Cardiac fibroblast (primary cell): ENCODE measurements around the gene PLEKHF1.

Experiments used
- DNase-seq, 2 donors: peaks; one replicate each; pipeline versions ENCODE4 v3.0.0 to v3.0.0-alpha.2; 2010; ENCODE audit warnings: low read depth in 2 of 2
- H3K4me3 ChIP-seq, 2 donors: replicated peaks in 1 of 2; 1 replicate in 1 of 2; 2 replicates in 1 of 2; pipeline ENCODE4 v1.5.1; 2011; ENCODE audit warnings: low read depth in 2 of 2, low read length in 2 of 2, mild to moderate bottlenecking in 2 of 2, moderate library complexity in 1 of 2
- CTCF ChIP-seq: IDR thresholded peaks from one replicate; pipeline ENCODE4 v1.5.1; 2011; ENCODE audit warnings: low read depth, mild to moderate bottlenecking, low read length, inconsistent platforms

The PLEKHF1 gene

GRCh38 chr19:29665215-29665825 lies at the start of gene PLEKHF1:
Gene PLEKHF1 (plus strand): TSS chr19:29665461. CDS start chr19:29673840, 8,379 bp downstream.
- peak; percentile 71 to 85 for DNase-seq
- H3K4me3 ChIP-seq: peak within 1 kb of the TSS; percentile 70 to 96
- TF ChIP-seq CTCF: no peak

DNA sequence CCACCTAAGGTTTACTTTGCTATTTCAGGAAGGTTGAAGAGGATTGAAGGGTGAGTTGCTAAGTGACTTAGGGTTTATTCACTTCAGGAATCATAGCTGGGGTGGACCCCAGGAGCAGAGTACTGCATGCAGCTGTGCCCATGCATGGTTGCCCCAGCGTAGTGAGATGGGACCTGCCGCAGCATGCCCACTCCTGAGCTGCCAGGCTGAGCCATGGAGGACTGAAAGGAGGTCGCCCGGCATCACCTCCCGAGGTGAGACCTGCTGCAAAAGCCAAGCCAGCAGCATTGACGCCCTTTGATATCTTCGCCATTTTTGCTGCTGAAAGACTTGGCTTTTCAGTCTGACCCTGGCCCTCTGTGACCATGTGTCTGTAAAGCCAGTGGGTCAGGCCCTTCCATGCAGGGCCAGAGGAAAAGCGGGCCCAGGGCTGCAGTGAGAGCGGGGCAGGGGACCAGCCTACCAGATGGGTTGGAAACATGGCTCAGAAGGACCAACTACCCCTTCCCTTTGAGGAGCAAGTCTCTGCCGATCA lies 49.3 kb upstream of the PLEKHF1 start:
- DNase-seq: no peak
- no peak overlapping the region for H3K4me3 ChIP-seq
- no peak for TF ChIP-seq CTCF

GRCh38 chr19:29616541-29616940 lies 48.7 kb upstream of the PLEKHF1 start:
- H3K4me3 ChIP-seq: no peak overlapping the region
- DNase-seq: no peak
- no peak for TF ChIP-seq CTCF

DNA sequence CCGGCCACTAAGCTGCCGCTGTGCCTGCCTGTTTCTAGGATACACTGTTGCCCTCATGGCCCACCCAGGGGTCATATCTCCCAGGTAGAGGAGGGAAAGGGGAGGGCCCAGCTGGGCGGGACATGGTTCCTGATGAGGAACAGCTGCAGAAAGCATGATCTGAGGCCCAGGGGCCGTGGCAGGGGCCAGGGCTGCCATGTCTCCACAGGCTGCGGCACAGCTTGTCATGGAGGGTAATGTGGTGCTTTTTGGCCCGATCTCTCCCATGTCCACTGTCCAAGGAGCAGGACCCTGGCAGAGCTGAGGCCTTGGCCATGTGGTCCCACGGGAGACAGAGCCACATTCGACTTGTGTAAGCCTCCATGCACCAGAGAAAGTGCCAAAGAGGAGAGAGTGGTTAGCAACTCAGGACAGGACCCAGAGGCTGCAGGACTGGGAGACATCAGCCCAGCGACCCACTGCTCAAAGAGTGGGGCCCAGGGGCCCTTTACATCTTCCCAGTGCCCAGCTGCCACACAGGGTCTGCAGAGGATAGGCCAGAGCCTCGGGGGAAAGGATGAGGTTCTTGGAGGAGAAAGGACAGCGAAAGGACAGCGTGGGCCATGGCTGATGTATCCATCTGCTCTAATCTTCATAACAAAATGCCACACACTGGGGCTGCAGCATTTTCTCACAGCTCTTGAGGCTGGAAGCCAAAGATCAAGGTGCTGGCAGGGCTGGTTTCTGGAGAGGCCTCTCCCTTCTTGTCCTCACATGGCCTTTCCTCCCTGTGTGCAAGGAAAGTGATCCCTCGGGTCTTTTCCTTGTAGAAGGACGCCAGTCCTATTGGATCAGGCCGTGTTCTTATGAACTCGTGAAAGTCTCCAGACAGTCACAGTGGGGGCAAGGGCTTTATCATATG lies 47.6 kb upstream of the PLEKHF1 start:
- DNase-seq: no peak
- H3K4me3 ChIP-seq: no peak overlapping the region
- TF ChIP-seq CTCF: no peak

- DNase-seq: no peak
- TF ChIP-seq CTCF: no peak
- no peak overlapping the region for H3K4me3 ChIP-seq
Measured at GRCh38 chr19:29618434-29618833, 46.8 kb upstream of the PLEKHF1 start.

- H3K4me3 ChIP-seq: no peak overlapping the region
- no peak for DNase-seq
- no peak for TF ChIP-seq CTCF
Measured at GRCh38 chr19:29618871-29619270, 46.4 kb upstream of the PLEKHF1 start.
